ENCODE measurements around the gene INO80B. TPM values are rescaled to one million over a fixed set of nuclear protein-coding genes. Genes with fewer than 3 reads are reported as not detected.
"Not testable (repeated sequence)": the region's sequence is repeated elsewhere in the genome, so short reads cannot be mapped to it uniquely, and the experiment has no call there.

INO80B gene
- total RNA-seq, 4 donors from 2014 or later: 28.5 to 63.3 (median 48.0) TPM

DNA sequence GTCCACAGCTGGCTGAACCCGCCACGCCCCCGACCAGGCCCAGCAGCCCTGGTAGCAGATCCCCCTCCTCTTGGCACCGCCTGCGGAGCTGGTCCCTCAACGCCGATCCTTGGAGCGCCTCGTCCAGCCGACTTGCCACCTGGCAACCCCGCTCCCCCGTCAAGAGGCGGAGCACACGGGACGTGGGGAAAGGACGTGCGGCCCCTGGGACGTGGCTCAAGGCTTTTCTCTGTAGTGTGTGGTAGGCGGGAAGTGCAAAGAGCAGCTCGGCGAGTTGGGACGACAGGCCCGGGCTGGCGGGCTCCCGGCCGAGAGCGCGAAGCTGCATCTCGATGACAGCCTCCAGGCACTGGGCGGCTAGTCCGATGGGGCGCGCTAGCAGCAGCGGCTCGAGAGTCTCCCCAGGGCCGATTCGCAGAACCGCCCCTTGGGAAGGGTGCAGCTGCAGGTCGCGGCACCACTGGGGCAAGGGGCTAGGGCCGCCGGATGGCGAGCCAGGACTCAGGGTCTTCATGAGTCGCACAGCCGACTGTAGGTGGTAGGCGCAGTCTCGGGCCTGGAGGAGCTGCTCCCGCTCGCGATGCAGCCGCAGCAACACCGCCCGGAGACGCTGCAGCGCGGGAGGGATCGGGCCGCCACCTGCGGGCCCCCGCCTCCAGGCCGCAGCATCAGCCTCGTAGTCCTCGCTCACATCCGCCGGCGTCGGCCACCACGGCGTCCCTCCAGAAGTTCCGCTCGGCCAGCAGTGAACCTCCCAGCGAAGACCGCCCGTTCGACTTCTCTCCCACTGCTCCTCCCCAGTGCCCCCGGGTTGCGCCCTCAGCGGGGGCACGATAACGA lies 27.3 kb downstream of the INO80B start:
- Histone ChIP-seq H3K36me3 (no peaks in the 10 kb centered on the region), H3K27me3 (no peaks in the 10 kb centered on the region), H3K9me3 (no peaks in the 10 kb centered on the region), H3K27ac (peak overlapping the region; percentile 91 to 93), H3K4me1 (peaks cover 0 to 10% of the 10 kb centered on the region in 2 donors), H3K4me3 (peak overlapping the region; percentile 91 to 93)
- intact Hi-C loops (cut with DNase I; ENCODE audit: low total_unique reads): loop anchor here (2.0 kb wide), 1 partner anchor 107 kb away; no protein-coding TSS in a partner anchor
- TF ChIP-seq, protein P1, sequence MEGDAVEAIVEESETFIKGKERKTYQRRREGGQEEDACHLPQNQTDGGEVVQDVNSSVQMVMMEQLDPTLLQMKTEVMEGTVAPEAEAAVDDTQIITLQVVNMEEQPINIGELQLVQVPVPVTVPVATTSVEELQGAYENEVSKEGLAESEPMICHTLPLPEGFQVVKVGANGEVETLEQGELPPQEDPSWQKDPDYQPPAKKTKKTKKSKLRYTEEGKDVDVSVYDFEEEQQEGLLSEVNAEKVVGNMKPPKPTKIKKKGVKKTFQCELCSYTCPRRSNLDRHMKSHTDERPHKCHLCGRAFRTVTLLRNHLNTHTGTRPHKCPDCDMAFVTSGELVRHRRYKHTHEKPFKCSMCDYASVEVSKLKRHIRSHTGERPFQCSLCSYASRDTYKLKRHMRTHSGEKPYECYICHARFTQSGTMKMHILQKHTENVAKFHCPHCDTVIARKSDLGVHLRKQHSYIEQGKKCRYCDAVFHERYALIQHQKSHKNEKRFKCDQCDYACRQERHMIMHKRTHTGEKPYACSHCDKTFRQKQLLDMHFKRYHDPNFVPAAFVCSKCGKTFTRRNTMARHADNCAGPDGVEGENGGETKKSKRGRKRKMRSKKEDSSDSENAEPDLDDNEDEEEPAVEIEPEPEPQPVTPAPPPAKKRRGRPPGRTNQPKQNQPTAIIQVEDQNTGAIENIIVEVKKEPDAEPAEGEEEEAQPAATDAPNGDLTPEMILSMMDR (IDR thresholded peaks at IDR 0.05): no peak
- TF ChIP-seq POLR2A (IDR thresholded peaks at IDR 0.05): no peak
- no peak for DNase-seq

DNA sequence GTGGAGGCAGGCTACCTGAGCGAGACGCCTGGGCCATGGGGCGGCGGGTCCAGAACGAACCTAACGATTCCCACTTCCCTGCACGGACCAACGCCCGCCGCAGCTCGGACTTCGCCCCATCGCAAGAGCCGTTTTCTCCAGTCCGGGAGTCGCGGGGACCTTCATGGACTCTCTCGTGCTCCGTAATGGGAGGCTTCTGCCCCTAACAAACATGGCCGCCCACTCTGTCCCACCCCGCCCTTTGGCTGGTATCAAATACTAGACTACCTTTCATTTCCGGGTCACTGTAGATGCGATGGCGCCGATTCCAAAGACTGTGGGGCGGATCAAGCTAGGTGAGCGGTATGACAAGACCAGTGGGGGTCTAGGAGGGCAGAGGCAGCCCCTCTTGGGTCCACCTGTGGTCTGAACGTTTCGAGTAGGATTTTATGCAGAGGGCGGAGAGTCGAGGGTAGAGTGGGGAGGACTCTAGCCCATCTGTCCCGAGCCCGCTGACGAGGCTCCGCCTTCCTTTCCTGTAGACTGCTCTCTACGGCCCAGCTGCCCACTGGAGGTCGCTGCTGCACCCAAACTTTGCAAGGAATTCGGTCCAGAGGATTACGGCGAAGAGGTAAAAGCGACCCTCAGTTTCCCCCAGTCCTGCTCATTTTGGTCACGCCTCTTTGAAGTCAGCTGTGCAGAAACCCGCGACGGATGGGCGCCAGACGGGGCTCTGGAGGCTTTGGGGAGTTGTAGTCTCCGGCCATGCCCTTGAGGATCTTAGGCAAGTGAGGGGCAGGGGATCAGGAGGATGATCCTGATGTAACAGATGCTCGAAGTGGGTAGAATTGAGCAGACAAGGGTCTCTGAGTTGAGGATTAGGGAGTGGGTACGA lies 28.2 kb downstream of the INO80B start, which contains the start of the genes CCDC142 and TTC31:
TSS of gene CCDC142 (minus strand) at position 198 of the 874 bp plus-strand sequence. CDS start at position 37, 161 bp downstream.
TSS of gene TTC31 (plus strand) at position 281 of the 874 bp plus-strand sequence. CDS start at position 296, 15 bp downstream.
- Histone ChIP-seq H3K27me3 (no peaks in the 10 kb centered on the region), H3K9me3 (no peaks in the 10 kb centered on the region), H3K4me1 (peaks cover 0 to 10% of the 10 kb centered on the region in 2 donors), H3K36me3 (no peaks in the 10 kb centered on the region), H3K4me3 (peak within 1 kb of the TSS; percentile 91 to 93), H3K27ac (peak within 1 kb of the TSS; percentile 91 to 93)
- DNase-seq: peak; percentile 95 to 98
- TF ChIP-seq POLR2A (IDR thresholded peaks at IDR 0.05): peak in 1 of 2 donors; percentile 29
- TF ChIP-seq, protein P1 (IDR thresholded peaks at IDR 0.05): peak; percentile 84 to 89 (median 87)
- intact Hi-C loops (cut with DNase I; ENCODE audit: low total_unique reads): loop anchor here (2.0 kb wide), 1 partner anchor 106 kb away; no protein-coding TSS in a partner anchor

DNA sequence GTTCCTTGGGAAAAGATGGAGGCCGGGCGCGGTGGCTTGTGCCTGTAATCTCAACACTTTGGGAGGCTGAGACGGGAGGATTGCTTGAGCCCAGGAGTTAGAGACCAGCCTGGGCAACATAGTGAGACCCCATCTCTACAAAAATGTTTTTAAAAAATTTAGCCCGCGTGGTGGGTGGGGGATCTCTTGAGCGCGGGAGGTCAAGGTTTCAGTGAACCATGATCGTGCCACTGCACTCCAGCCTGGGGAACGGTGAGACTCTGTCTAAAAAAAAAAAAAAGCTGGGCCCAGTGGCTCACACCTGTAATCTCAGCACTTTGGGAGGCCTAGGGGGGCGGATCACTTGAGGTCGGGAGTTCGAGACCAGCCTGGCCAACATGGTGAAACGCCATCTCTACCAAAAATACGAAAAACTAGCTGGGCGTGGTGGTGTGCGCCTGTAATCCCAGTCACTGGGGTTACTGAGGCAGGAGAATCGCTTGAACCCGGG lies 28.8 kb downstream of the INO80B start:
- H3K27ac ChIP-seq: peak overlapping the region in 1 of 2 donors; percentile 91
- not testable (repeated sequence) for DNase-seq, H3K27me3 ChIP-seq, H3K36me3 ChIP-seq, H3K9me3 ChIP-seq
- H3K4me3 ChIP-seq: peak overlapping the region; percentile 91 to 93
- intact Hi-C loops (cut with DNase I; ENCODE audit: low total_unique reads): loop anchor here (2.0 kb wide), 1 partner anchor 105 kb away; no protein-coding TSS in a partner anchor
- H3K4me1 ChIP-seq: peaks cover 0 to 10% of the 10 kb centered on the region in 2 donors

DNA sequence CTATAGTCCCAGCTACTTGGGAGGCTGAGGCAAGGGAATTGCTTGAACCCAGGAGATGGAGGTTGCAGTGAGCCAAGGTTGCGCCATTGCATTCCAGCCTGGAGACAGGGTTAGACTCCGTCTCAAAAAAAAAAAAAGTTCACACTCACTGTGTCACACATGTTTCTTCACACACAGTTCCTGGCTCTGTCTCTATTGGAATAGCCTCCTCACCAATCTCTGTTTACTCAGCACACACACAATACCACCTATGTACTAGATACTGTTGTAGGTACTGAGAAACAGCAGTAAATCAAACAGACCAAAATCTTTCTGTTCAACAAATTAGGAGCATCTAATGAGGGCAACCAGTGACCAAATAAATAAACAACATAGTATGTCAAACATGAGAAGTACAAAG lies 31.3 kb downstream of the INO80B start:
- no peak overlapping the region for H3K4me3 ChIP-seq
- no peaks in the 10 kb centered on the region for H3K27me3 ChIP-seq
- no peak for DNase-seq
- intact Hi-C loops (cut with DNase I; ENCODE audit: low total_unique reads): no loop called here
- peaks cover 0 to 7% of the 10 kb centered on the region in 2 donors for H3K4me1 ChIP-seq
- H3K9me3 ChIP-seq: no peaks in the 10 kb centered on the region
- no peaks in the 10 kb centered on the region for H3K36me3 ChIP-seq
- TF ChIP-seq, protein P1 (IDR thresholded peaks at IDR 0.05): no peak
- no peak for TF ChIP-seq POLR2A (IDR thresholded peaks at IDR 0.05)
- no peak overlapping the region for H3K27ac ChIP-seq

Data from uterus (tissue), 4 donors.